CD8-positive, alpha-beta memory T cell (primary cell): ENCODE measurements around the gene MAML2. TPM values are rescaled to one million over a fixed set of nuclear protein-coding genes. Genes with fewer than 3 reads are reported as not detected.

ENCODE experiments used
- CTCF ChIA-PET: fragments of 350-600 bp; sonication (Branson Sonifier 250); formaldehyde crosslinking; loops from one replicate; lab custom pipeline; 2021; ENCODE audit warnings: antibody characterized with exemption; lab: Charles Lee
- POLR2A ChIA-PET: fragments of 350-600 bp; sonication (Branson Sonifier 250); formaldehyde crosslinking; loops from one replicate; lab custom pipeline; 2021; ENCODE audit warnings: antibody characterized with exemption; lab: Charles Lee
- DNase-seq, 5 donors: peaks; one replicate each; pipeline versions ENCODE4 v3.0.0 to v3.0.0-alpha.2; 2020 to 2022; ENCODE audit warnings: mixed read lengths in 1 of 5
- H3K27ac ChIP-seq: one replicate; pipeline ENCODE4 v1.7.0; 2013; ENCODE audit warnings: low read depth, mild to moderate bottlenecking, low read length, moderate library complexity
- H3K27me3 ChIP-seq: 2 replicates; pipeline ENCODE4 v1.7.0; 2013; ENCODE audit warnings: low read length, mild to moderate bottlenecking; ENCODE audit not compliant: insufficient read depth, poor library complexity, severe bottlenecking
- H3K36me3 ChIP-seq: 2 replicates; pipeline ENCODE4 v1.7.0; 2013; ENCODE audit warnings: mild to moderate bottlenecking, low read length, moderate library complexity; ENCODE audit not compliant: insufficient read depth
- H3K4me1 ChIP-seq: 2 replicates; pipeline ENCODE4 v1.7.0; 2013; ENCODE audit warnings: mild to moderate bottlenecking, low read length, moderate library complexity; ENCODE audit not compliant: insufficient read depth
- H3K4me3 ChIP-seq: 2 replicates; pipeline ENCODE4 v1.7.0; 2013; ENCODE audit warnings: mild to moderate bottlenecking, low read length
- H3K9me3 ChIP-seq: 2 replicates; pipeline ENCODE4 v1.7.0; 2013; ENCODE audit warnings: mild to moderate bottlenecking, low read length
- H3K27ac Mint-ChIP-seq, 8 donors: one replicate each; pipeline ENCODE4 v1.8.0; 2020 to 2021; ENCODE audit warnings: mixed read lengths in 8 of 8, mild to moderate bottlenecking in 6 of 8, inconsistent platforms in 3 of 8, moderate library complexity in 3 of 8
- H3K27me3 Mint-ChIP-seq, 2 donors: one replicate each; pipeline ENCODE4 v1.8.0; 2020 to 2021; ENCODE audit warnings: mixed read lengths in 2 of 2, mild to moderate bottlenecking in 1 of 2, moderate library complexity in 1 of 2
- H3K36me3 Mint-ChIP-seq, 3 donors: one replicate each; pipeline ENCODE4 v1.8.0; 2020 to 2021; ENCODE audit warnings: mixed read lengths in 3 of 3, inconsistent platforms in 1 of 3, mild to moderate bottlenecking in 1 of 3
- H3K4me1 Mint-ChIP-seq, 3 donors: one replicate each; pipeline ENCODE4 v1.8.0; 2020 to 2021; ENCODE audit warnings: mixed read lengths in 3 of 3, inconsistent platforms in 1 of 3, mild to moderate bottlenecking in 1 of 3
- H3K4me3 Mint-ChIP-seq, 7 donors: one replicate each; pipeline ENCODE4 v1.8.0; 2020 to 2021; ENCODE audit warnings: mixed read lengths in 7 of 7, mild to moderate bottlenecking in 6 of 7, moderate library complexity in 4 of 7, inconsistent platforms in 2 of 7
- H3K9me3 Mint-ChIP-seq, 5 donors: one replicate each; pipeline ENCODE4 v1.8.0; 2020 to 2022; ENCODE audit warnings: mixed read lengths in 5 of 5, mild to moderate bottlenecking in 3 of 5, moderate library complexity in 2 of 5, inconsistent platforms in 1 of 5
- polyA plus RNA-seq: library from polyadenylated mRNA; unstranded; fragments of 300-500 nt; fragmentation: Illumina TruSeq; gene quantifications from one replicate; pipeline ENCODE4 v1.2.3, GENCODE V29; 2021
- total RNA-seq, 2 experiments: library from RNA; stranded (reverse); gene quantifications; one replicate each; pipeline ENCODE4 v1.2.3, GENCODE V29; 2021

The MAML2 gene
- total and polyA plus RNA-seq, 3 experiments from 2014 or later, result 11.1 to 15.9 (median 15.6) TPM

GRCh38 chr11:96065379-96065778 lies 277.6 kb downstream of the MAML2 start:
- CTCF ChIA-PET, result interaction anchor here (1.3 to 9.6 kb wide), 2 partner anchors 10 to 277 kb away, joined by 3 to 43 read pairs; partner anchors contain the start of gene MAML2
- Mint-ChIP-seq H3K27me3 (no peaks in the 10 kb centered on the region), H3K36me3 (peaks cover 0 to 12% (median 10%) of the 10 kb centered on the region in 3 donors), H3K27ac (peak overlapping the region in 2 of 8 donors; percentile 53 to 58), H3K4me3 (no peak overlapping the region), H3K4me1 (peaks cover 39 to 61% (median 42%) of the 10 kb centered on the region in 3 donors), H3K9me3 (no peaks in the 10 kb centered on the region)
- Histone ChIP-seq H3K9me3 (no peaks in the 10 kb centered on the region), H3K27ac (no peak overlapping the region), H3K27me3 (no peaks in the 10 kb centered on the region), H3K4me3 (no peak overlapping the region), H3K36me3 (no peaks in the 10 kb centered on the region), H3K4me1 (peaks cover 26% of the 10 kb centered on the region)
- POLR2A ChIA-PET, result no interaction called here
- DNase-seq, result no peak

- Histone ChIP-seq H3K9me3 (no peaks in the 10 kb centered on the region), H3K36me3 (no peaks in the 10 kb centered on the region), H3K4me3 (no peak overlapping the region), H3K27ac (no peak overlapping the region), H3K27me3 (no peaks in the 10 kb centered on the region), H3K4me1 (peaks cover 26% of the 10 kb centered on the region)
- H3K27ac Mint-ChIP-seq, result peak overlapping the region in 1 of 8 donors; percentile 3
- no peak for DNase-seq
- H3K9me3 Mint-ChIP-seq, result no peaks in the 10 kb centered on the region
- peaks cover 0 to 19% (median 13%) of the 10 kb centered on the region in 3 donors for H3K36me3 Mint-ChIP-seq
- no peaks in the 10 kb centered on the region for H3K27me3 Mint-ChIP-seq
- no peak overlapping the region for H3K4me3 Mint-ChIP-seq
- POLR2A ChIA-PET, result no interaction called here
- CTCF ChIA-PET, result interaction anchor here (9.6 kb wide), 1 partner anchor 278 kb away, joined by 43 read pairs; the partner anchor contains the start of gene MAML2
- peaks cover 37 to 69% (median 45%) of the 10 kb centered on the region in 3 donors for H3K4me1 Mint-ChIP-seq
Observed at GRCh38 chr11:96063886-96064285, 279.1 kb downstream of the MAML2 start.

GRCh38 chr11:96063053-96063452 lies 279.9 kb downstream of the MAML2 start:
- DNase-seq, result no peak
- H3K36me3 ChIP-seq, result no peaks in the 10 kb centered on the region
- ChIA-PET CTCF (interaction anchor here (1.4 to 9.6 kb wide), 2 partner anchors 13 to 279 kb away, joined by 3 to 43 read pairs; partner anchors contain the start of gene MAML2), POLR2A (no interaction called here)
- no peak overlapping the region for H3K27ac ChIP-seq
- Mint-ChIP-seq H3K4me1 (peaks cover 36 to 65% (median 43%) of the 10 kb centered on the region in 3 donors), H3K9me3 (no peaks in the 10 kb centered on the region), H3K36me3 (peaks cover 0 to 19% (median 11%) of the 10 kb centered on the region in 3 donors), H3K4me3 (no peak overlapping the region), H3K27me3 (no peaks in the 10 kb centered on the region), H3K27ac (peak overlapping the region in 2 of 8 donors; percentile 2 to 10)
- no peaks in the 10 kb centered on the region for H3K9me3 ChIP-seq
- H3K27me3 ChIP-seq, result no peaks in the 10 kb centered on the region
- no peak overlapping the region for H3K4me3 ChIP-seq
- H3K4me1 ChIP-seq, result peaks cover 23% of the 10 kb centered on the region

- Mint-ChIP-seq H3K9me3 (no peaks in the 10 kb centered on the region), H3K36me3 (peaks cover 0 to 18% (median 11%) of the 10 kb centered on the region in 3 donors), H3K27ac (peak overlapping the region in 3 of 8 donors; percentile 7 to 35 (median 29)), H3K4me3 (no peak overlapping the region), H3K4me1 (peaks cover 30 to 59% (median 36%) of the 10 kb centered on the region in 3 donors), H3K27me3 (no peaks in the 10 kb centered on the region)
- Histone ChIP-seq H3K4me3 (no peak overlapping the region), H3K4me1 (peaks cover 18% of the 10 kb centered on the region), H3K36me3 (no peaks in the 10 kb centered on the region), H3K27ac (no peak overlapping the region), H3K9me3 (no peaks in the 10 kb centered on the region), H3K27me3 (no peaks in the 10 kb centered on the region)
- ChIA-PET POLR2A (no interaction called here), CTCF (interaction anchor here (1.4 to 9.6 kb wide), 2 partner anchors 12 to 280 kb away, joined by 3 to 43 read pairs; partner anchors contain the start of gene MAML2)
- peak in 1 of 5 donors; percentile 27 for DNase-seq
Observed at GRCh38 chr11:96062134-96062533, 280.9 kb downstream of the MAML2 start.

GRCh38 chr11:96061730-96062129 lies 281.3 kb downstream of the MAML2 start:
- Histone ChIP-seq H3K36me3 (no peaks in the 10 kb centered on the region), H3K27ac (no peak overlapping the region), H3K4me3 (no peak overlapping the region), H3K4me1 (peaks cover 18% of the 10 kb centered on the region), H3K9me3 (no peaks in the 10 kb centered on the region), H3K27me3 (no peaks in the 10 kb centered on the region)
- Mint-ChIP-seq H3K36me3 (peaks cover 0 to 16% (median 9%) of the 10 kb centered on the region in 3 donors), H3K27ac (peak overlapping the region in 1 of 8 donors; percentile 29), H3K9me3 (no peaks in the 10 kb centered on the region), H3K4me3 (no peak overlapping the region), H3K4me1 (peaks cover 27 to 56% (median 34%) of the 10 kb centered on the region in 3 donors), H3K27me3 (no peaks in the 10 kb centered on the region)
- ChIA-PET CTCF (interaction anchor here (9.6 kb wide), 1 partner anchor 280 kb away, joined by 43 read pairs; the partner anchor contains the start of gene MAML2), POLR2A (no interaction called here)
- DNase-seq, result no peak

- H3K27ac ChIP-seq, result no peak overlapping the region
- H3K9me3 ChIP-seq, result no peaks in the 10 kb centered on the region
- H3K9me3 Mint-ChIP-seq, result no peaks in the 10 kb centered on the region
- peaks cover 0 to 15% (median 8%) of the 10 kb centered on the region in 3 donors for H3K36me3 Mint-ChIP-seq
- no peaks in the 10 kb centered on the region for H3K36me3 ChIP-seq
- no peaks in the 10 kb centered on the region for H3K27me3 ChIP-seq
- H3K4me1 Mint-ChIP-seq, result peaks cover 23 to 54% (median 35%) of the 10 kb centered on the region in 3 donors
- ChIA-PET CTCF (interaction anchor here (9.6 kb wide), 1 partner anchor 281 kb away, joined by 43 read pairs; the partner anchor contains the start of gene MAML2), POLR2A (no interaction called here)
- DNase-seq, result no peak
- peak overlapping the region in 1 of 8 donors; percentile 21 for H3K27ac Mint-ChIP-seq
- no peak overlapping the region for H3K4me3 ChIP-seq
- H3K4me3 Mint-ChIP-seq, result no peak overlapping the region
- peaks cover 18% of the 10 kb centered on the region for H3K4me1 ChIP-seq
- no peaks in the 10 kb centered on the region for H3K27me3 Mint-ChIP-seq
Observed at GRCh38 chr11:96061069-96061468, 281.9 kb downstream of the MAML2 start.

- no peak overlapping the region for H3K27ac ChIP-seq
- Mint-ChIP-seq H3K27ac (peak overlapping the region in 4 of 8 donors; percentile 19 to 55 (median 32)), H3K4me3 (no peak overlapping the region), H3K4me1 (peaks cover 16 to 45% (median 37%) of the 10 kb centered on the region in 3 donors), H3K27me3 (no peaks in the 10 kb centered on the region), H3K9me3 (no peaks in the 10 kb centered on the region), H3K36me3 (peaks cover 0 to 25% (median 10%) of the 10 kb centered on the region in 3 donors)
- H3K4me1 ChIP-seq, result peaks cover 7% of the 10 kb centered on the region
- no peaks in the 10 kb centered on the region for H3K36me3 ChIP-seq
- no peak for DNase-seq
- POLR2A ChIA-PET, result no interaction called here
- CTCF ChIA-PET, result interaction anchor here (4.6 kb wide), 1 partner anchor 286 kb away, joined by 85 read pairs; the partner anchor contains the start of gene MAML2
- H3K9me3 ChIP-seq, result no peaks in the 10 kb centered on the region
- H3K27me3 ChIP-seq, result no peaks in the 10 kb centered on the region
- H3K4me3 ChIP-seq, result no peak overlapping the region
Observed at GRCh38 chr11:96057502-96057901, 285.5 kb downstream of the MAML2 start.

GRCh38 chr11:96056576-96056975 lies 286.4 kb downstream of the MAML2 start:
- CTCF ChIA-PET, result interaction anchor here (1.1 to 4.6 kb wide), 6 partner anchors 35 to 369 kb away, joined by 3 to 85 read pairs (median 6); partner anchors contain the start of gene MAML2
- H3K4me1 ChIP-seq, result peaks cover 4% of the 10 kb centered on the region
- no peaks in the 10 kb centered on the region for H3K27me3 ChIP-seq
- H3K27ac ChIP-seq, result no peak overlapping the region
- no peaks in the 10 kb centered on the region for H3K9me3 ChIP-seq
- no peaks in the 10 kb centered on the region for H3K36me3 ChIP-seq
- Mint-ChIP-seq H3K4me3 (no peak overlapping the region), H3K27me3 (no peaks in the 10 kb centered on the region), H3K9me3 (no peaks in the 10 kb centered on the region), H3K27ac (peak overlapping the region in 1 of 8 donors; percentile 26), H3K4me1 (peaks cover 10 to 38% (median 36%) of the 10 kb centered on the region in 3 donors), H3K36me3 (peaks cover 0 to 27% (median 10%) of the 10 kb centered on the region in 3 donors)
- no peak overlapping the region for H3K4me3 ChIP-seq
- POLR2A ChIA-PET, result interaction anchor here (0.5 to 0.6 kb wide), 2 partner anchors 226 to 261 kb away, joined by 3 to 6 read pairs; no protein-coding TSS in a partner anchor
- no peak for DNase-seq
